HepG2 (cell line): ENCODE results near the gene CDYL. TPM values are rescaled to one million over a fixed set of nuclear protein-coding genes. Genes with fewer than 3 reads are reported as not detected.

Experiments used
- ATAC-seq: fragments of 200-7000 bp; cut with Tn5 transposase; 3 replicates; pipeline ENCODE4 v1.9.1; 2020; ENCODE audit warnings: mild to moderate bottlenecking, moderate library complexity
- BruUV-seq: library from RNA; stranded (reverse); fragments of 400-500 nt; replicated peaks from 2 replicates; lab custom pipeline; 2021; lab: Mats Ljungman, UMichigan
- CTCF ChIA-PET: fragments of 300-600 bp; formaldehyde crosslinking; extraction: SDS; loops from one replicate; lab custom pipeline; 2021; ENCODE audit warnings: low total read pairs, inconsistent platforms, low intra/inter-chr PET ratio; lab: Yijun Ruan, JAX
- POLR2A ChIA-PET: fragments of 350-600 bp; sonication (Branson Sonifier 250); formaldehyde crosslinking; loops from one replicate; lab custom pipeline; 2020; ENCODE audit warnings: antibody characterized with exemption, inconsistent platforms; lab: Yijun Ruan, JAX
- DNase-seq: peaks from one replicate; pipeline ENCODE4 v3.0.0-alpha.2; 2015; ENCODE audit warnings: low spot score
- FAIRE-seq: peaks from 3 replicates; lab custom pipeline; 2011; peaks lifted over from hg19 to GRCh38; lab: Jason Lieb, UNC
- H2AFZ ChIP-seq: one replicate; pipeline ENCODE4 v1.6.1; 2011; ENCODE audit warnings: low read length, inconsistent platforms
- H3K27ac ChIP-seq: fragments of 300-600 bp; 3 replicates; pipeline ENCODE4 v1.8.0; 2011; ENCODE audit warnings: mixed run types, mild to moderate bottlenecking, mixed read lengths, low read length, inconsistent platforms; ENCODE audit not compliant: insufficient read depth; ENCODE audit errors: extremely low read length
- H3K27me3 ChIP-seq, 2 experiments: fragments of 200-600 bp in 1 of 2; 2 replicates in 1 of 2; 3 replicates in 1 of 2; pipeline versions ENCODE4 v1.6.0 to v1.8.0; 2011; ENCODE audit warnings: low read length in 2 of 2, mild to moderate bottlenecking in 2 of 2, moderate library complexity in 2 of 2, inconsistent platforms in 1 of 2; ENCODE audit not compliant: insufficient read depth in 2 of 2, control insufficient read depth in 1 of 2
- H3K36me3 ChIP-seq, 2 experiments: fragments of 200-600 bp in 1 of 2; replicated peaks in 1 of 2; 2 replicates in 1 of 2; 3 replicates in 1 of 2; pipeline versions ENCODE4 v1.5.1 to v1.8.0; 2011; ENCODE audit warnings: low read length in 2 of 2, inconsistent platforms in 1 of 2; ENCODE audit not compliant: insufficient read depth in 2 of 2, control insufficient read depth in 1 of 2
- H3K4me1 ChIP-seq: 2 replicates; pipeline ENCODE4 v1.5.1; 2012; ENCODE audit warnings: low read length, inconsistent platforms; ENCODE audit not compliant: insufficient read depth
- H3K4me2 ChIP-seq: 2 replicates; pipeline ENCODE4 v1.6.0; 2011; ENCODE audit warnings: low read depth, low read length, inconsistent platforms
- H3K4me3 ChIP-seq, 3 experiments: fragments of 200-600 bp in 1 of 3; sonication (generic), shearing (Covaris generic) in 1 of 3; replicated peaks in 1 of 3; 2 replicates each; pipeline ENCODE4 v1.5.1; 2011 to 2016; ENCODE audit warnings: low read length in 3 of 3, inconsistent platforms in 2 of 3, low read depth in 2 of 3, mild to moderate bottlenecking in 2 of 3, control low read depth in 1 of 3, mixed read lengths in 1 of 3; ENCODE audit not compliant: insufficient read depth in 1 of 3
- H3K79me2 ChIP-seq: one replicate; pipeline ENCODE4 v1.6.1; 2011; ENCODE audit warnings: low read length, inconsistent platforms; ENCODE audit not compliant: insufficient read depth
- H3K9ac ChIP-seq: 2 replicates; pipeline ENCODE4 v1.6.0; 2011; ENCODE audit warnings: mild to moderate bottlenecking, low read depth, low read length, inconsistent platforms; ENCODE audit not compliant: insufficient read depth
- H3K9me3 ChIP-seq: 2 replicates; pipeline ENCODE4 v1.5.1; 2012; ENCODE audit warnings: mild to moderate bottlenecking, low read length
- H4K20me1 ChIP-seq: 2 replicates; pipeline ENCODE4 v1.6.0; 2011; ENCODE audit warnings: inconsistent platforms, mild to moderate bottlenecking, low read length, moderate library complexity; ENCODE audit not compliant: insufficient read depth
- STAT5B ChIP-seq: sonication (generic); formaldehyde crosslinking; IDR thresholded peaks from 2 replicates; pipeline ENCODE4 v1.4.0; 2020; ENCODE audit warnings: missing genetic modification reagents
- ZBTB40 ChIP-seq, 2 experiments: fragments of 450-650 bp in 1 of 2; sonication (generic) in 1 of 2; formaldehyde crosslinking in 1 of 2; IDR thresholded peaks; 2 replicates each; pipeline versions ENCODE4 v1.6.1 to v1.8.0; 2016 to 2022; ENCODE audit warnings: antibody characterized with exemption in 1 of 2, mild to moderate bottlenecking in 1 of 2, missing genetic modification reagents in 1 of 2
- ZNF33B ChIP-seq: sonication (generic); formaldehyde crosslinking; IDR thresholded peaks from 2 replicates; pipeline ENCODE4 v1.5.1; 2020; ENCODE audit warnings: mild to moderate bottlenecking, missing genetic modification reagents
- WGBS: methylation state at CpG from one replicate; pipeline ENCODE4 v1.1.6; 2017; ENCODE audit warnings: low lambda C conversion rate; 5-methylcytosine and 5-hydroxymethylcytosine counted together
- in situ Hi-C: cut with HindIII; loops from 2 replicates; pipeline ENCODE4 v1.10.0; 2017; ENCODE audit warnings: low pct_unique_long_range_greater_than_20kb; ENCODE audit not compliant: extremely low pct_ligation_motif_present
- intact Hi-C: fragments of 100-400 bp; cut with micrococcal nuclease; formaldehyde crosslinking; loops from one replicate; pipeline ENCODE4 v1.10.0; 2022; ENCODE audit not compliant: unreplicated experiment
- polyA plus RNA-seq, 8 experiments: library from polyadenylated mRNA; depleted of rRNA in 3 of 8; stranded (reverse) in 7 of 8; unstranded in 1 of 8; fragments of >200 nt; fragmentation: Illumina TruSeq in 4 of 8; extraction: Trizol in 4 of 8; gene quantifications; 2 replicates each; pipeline versions ENCODE4 v1.2.1 to v1.2.3, GENCODE V29; 2011 to 2016; ENCODE audit warnings: low read depth in 4 of 8, missing spikeins in 1 of 8, mixed read lengths in 1 of 8; ENCODE audit not compliant: insufficient read depth in 1 of 8
- total RNA-seq, 5 experiments: library from RNA; depleted of rRNA; stranded (reverse); fragments of >200 nt; fragmentation: Illumina TruSeq; extraction: Trizol; gene quantifications; 2 replicates each; pipeline ENCODE4 v1.2.3, GENCODE V29; 2016; ENCODE audit warnings: low read depth in 1 of 5
- TF ChIP-seq, protein P1 (sequence below): sonication (generic); formaldehyde crosslinking; IDR thresholded peaks from 2 replicates; pipeline ENCODE4 v1.4.0; 2020; ENCODE audit warnings: missing genetic modification reagents
- TF ChIP-seq, protein P2 (sequence below): sonication (generic); formaldehyde crosslinking; IDR thresholded peaks from 2 replicates; pipeline ENCODE4 v1.4.0; 2020; ENCODE audit warnings: missing genetic modification reagents

The CDYL gene
- total and polyA plus RNA-seq, 2 of the 13 experiments (the other 11 are each of a cell fraction or from before 2014, with no cell fraction given), result 22.8 to 105 TPM

DNA sequence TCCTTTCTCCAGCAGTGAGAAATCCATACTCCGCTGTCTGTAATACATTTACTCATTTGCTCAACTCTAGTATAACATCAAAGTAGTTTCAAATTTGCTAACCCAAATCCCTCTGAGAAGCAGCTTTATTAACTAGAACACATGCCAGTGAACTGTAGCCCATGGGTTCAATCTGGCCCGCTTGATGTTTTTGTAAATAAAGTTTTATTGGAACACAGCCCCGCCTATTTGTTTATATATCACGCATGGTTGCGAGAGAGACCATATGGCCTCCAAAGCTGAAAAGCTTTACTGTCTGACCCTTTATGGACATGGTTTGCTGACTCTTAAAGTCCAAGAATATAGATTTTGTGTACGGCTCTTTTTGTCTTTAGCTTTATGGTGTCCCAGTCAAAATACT, 32.2 kb downstream of the CDYL start:
- FAIRE-seq (no peak), ATAC-seq (no peak), DNase-seq (no peak)
- no peak overlapping the region for H3K9ac ChIP-seq
- TF ChIP-seq, protein P1, sequence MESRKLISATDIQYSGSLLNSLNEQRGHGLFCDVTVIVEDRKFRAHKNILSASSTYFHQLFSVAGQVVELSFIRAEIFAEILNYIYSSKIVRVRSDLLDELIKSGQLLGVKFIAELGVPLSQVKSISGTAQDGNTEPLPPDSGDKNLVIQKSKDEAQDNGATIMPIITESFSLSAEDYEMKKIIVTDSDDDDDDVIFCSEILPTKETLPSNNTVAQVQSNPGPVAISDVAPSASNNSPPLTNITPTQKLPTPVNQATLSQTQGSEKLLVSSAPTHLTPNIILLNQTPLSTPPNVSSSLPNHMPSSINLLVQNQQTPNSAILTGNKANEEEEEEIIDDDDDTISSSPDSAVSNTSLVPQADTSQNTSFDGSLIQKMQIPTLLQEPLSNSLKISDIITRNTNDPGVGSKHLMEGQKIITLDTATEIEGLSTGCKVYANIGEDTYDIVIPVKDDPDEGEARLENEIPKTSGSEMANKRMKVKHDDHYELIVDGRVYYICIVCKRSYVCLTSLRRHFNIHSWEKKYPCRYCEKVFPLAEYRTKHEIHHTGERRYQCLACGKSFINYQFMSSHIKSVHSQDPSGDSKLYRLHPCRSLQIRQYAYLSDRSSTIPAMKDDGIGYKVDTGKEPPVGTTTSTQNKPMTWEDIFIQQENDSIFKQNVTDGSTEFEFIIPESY (CRISPR knock-in tag), result 0 out of 2 replicates have a peak, but pooled peaks have one; percentile 11
- TF ChIP-seq, protein P2, sequence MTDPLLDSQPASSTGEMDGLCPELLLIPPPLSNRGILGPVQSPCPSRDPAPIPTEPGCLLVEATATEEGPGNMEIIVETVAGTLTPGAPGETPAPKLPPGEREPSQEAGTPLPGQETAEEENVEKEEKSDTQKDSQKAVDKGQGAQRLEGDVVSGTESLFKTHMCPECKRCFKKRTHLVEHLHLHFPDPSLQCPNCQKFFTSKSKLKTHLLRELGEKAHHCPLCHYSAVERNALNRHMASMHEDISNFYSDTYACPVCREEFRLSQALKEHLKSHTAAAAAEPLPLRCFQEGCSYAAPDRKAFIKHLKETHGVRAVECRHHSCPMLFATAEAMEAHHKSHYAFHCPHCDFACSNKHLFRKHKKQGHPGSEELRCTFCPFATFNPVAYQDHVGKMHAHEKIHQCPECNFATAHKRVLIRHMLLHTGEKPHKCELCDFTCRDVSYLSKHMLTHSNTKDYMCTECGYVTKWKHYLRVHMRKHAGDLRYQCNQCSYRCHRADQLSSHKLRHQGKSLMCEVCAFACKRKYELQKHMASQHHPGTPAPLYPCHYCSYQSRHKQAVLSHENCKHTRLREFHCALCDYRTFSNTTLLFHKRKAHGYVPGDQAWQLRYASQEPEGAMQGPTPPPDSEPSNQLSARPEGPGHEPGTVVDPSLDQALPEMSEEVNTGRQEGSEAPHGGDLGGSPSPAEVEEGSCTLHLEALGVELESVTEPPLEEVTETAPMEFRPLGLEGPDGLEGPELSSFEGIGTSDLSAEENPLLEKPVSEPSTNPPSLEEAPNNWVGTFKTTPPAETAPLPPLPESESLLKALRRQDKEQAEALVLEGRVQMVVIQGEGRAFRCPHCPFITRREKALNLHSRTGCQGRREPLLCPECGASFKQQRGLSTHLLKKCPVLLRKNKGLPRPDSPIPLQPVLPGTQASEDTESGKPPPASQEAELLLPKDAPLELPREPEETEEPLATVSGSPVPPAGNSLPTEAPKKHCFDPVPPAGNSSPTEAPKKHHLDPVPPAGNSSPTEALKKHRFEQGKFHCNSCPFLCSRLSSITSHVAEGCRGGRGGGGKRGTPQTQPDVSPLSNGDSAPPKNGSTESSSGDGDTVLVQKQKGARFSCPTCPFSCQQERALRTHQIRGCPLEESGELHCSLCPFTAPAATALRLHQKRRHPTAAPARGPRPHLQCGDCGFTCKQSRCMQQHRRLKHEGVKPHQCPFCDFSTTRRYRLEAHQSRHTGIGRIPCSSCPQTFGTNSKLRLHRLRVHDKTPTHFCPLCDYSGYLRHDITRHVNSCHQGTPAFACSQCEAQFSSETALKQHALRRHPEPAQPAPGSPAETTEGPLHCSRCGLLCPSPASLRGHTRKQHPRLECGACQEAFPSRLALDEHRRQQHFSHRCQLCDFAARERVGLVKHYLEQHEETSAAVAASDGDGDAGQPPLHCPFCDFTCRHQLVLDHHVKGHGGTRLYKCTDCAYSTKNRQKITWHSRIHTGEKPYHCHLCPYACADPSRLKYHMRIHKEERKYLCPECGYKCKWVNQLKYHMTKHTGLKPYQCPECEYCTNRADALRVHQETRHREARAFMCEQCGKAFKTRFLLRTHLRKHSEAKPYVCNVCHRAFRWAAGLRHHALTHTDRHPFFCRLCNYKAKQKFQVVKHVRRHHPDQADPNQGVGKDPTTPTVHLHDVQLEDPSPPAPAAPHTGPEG (CRISPR knock-in tag), result no peak
- TF ChIP-seq STAT5B (CRISPR knock-in tag) (no peak), ZNF33B (CRISPR knock-in tag) (no peak), ZBTB40 (IDR thresholded peaks at IDR 0.05) (peak; percentile 87), ZBTB40 (CRISPR knock-in tag; IDR thresholded peaks at IDR 0.05) (peak; percentile 97)
- H4K20me1 ChIP-seq, result peaks cover 39% of the 10 kb centered on the region
- peaks cover 58% of the 10 kb centered on the region for H3K4me1 ChIP-seq
- peaks cover 67% of the 10 kb centered on the region for H3K79me2 ChIP-seq
- intact Hi-C loops (no loop called here), in situ Hi-C loops (no loop called here)
- no peaks in the 10 kb centered on the region for H3K27me3 ChIP-seq
- H3K9me3 ChIP-seq, result peaks cover 7% of the 10 kb centered on the region; the same call in 1 of the 2 replicates
- no peak overlapping the region for H3K4me2 ChIP-seq
- no peak overlapping the region for H3K27ac ChIP-seq
- ChIA-PET POLR2A (no interaction called here), CTCF (no interaction called here)
- BruUV-seq, result no TSS peak
- 91% methylated on average over 6 of the region's 6 CpGs for WGBS
- no peak overlapping the region for H2AFZ ChIP-seq
- no peaks in the 10 kb centered on the region for H3K36me3 ChIP-seq
- no peak overlapping the region for H3K4me3 ChIP-seq
